Suprapubic skin (tissue), 4 donors: ENCODE results near the gene LYSMD1. TPM values are rescaled to one million over a fixed set of nuclear protein-coding genes. Genes with fewer than 3 reads are reported as not detected.

Experiments used
- DNase-seq, 2 donors: peaks; one replicate each; pipeline ENCODE4 v3.0.0-alpha.2; 2019; ENCODE audit warnings: low spot score in 2 of 2
- H3K27ac ChIP-seq: fragments of 200-600 bp; sonication (generic); one replicate; pipeline ENCODE4 v1.5.1; 2019
- H3K27me3 ChIP-seq: fragments of 200-600 bp; sonication (generic); one replicate; pipeline ENCODE4 v1.5.1; 2019
- H3K36me3 ChIP-seq: fragments of 200-600 bp; sonication (generic); one replicate; pipeline ENCODE4 v1.5.1; 2019
- H3K4me1 ChIP-seq: fragments of 200-600 bp; sonication (generic); one replicate; pipeline ENCODE4 v1.5.1; 2019
- H3K4me3 ChIP-seq: fragments of 200-600 bp; sonication (generic); one replicate; pipeline ENCODE4 v1.5.1; 2019; ENCODE audit warnings: mild to moderate bottlenecking
- H3K9me3 ChIP-seq: fragments of 200-600 bp; sonication (generic); one replicate; pipeline ENCODE4 v1.5.1; 2019
- EP300 ChIP-seq: sonication (generic); formaldehyde crosslinking; IDR thresholded peaks from one replicate; pipeline ENCODE4 v1.6.1; 2017; ENCODE audit warnings: antibody characterized with exemption
- POLR2A ChIP-seq, 2 donors: fragments of 450-650 bp; IDR thresholded peaks; one replicate each; pipeline ENCODE4 v1.6.1; 2017; ENCODE audit warnings: antibody characterized with exemption in 2 of 2, mild to moderate bottlenecking in 2 of 2, moderate library complexity in 2 of 2
- POLR2AphosphoS5 ChIP-seq, 3 donors: sonication (generic); formaldehyde crosslinking; IDR thresholded peaks; one replicate each; pipeline ENCODE4 v1.6.1; 2017; ENCODE audit warnings: antibody characterized with exemption in 3 of 3
- WGBS: methylation state at CpG from one replicate; pipeline ENCODE4 v1.1.5; 2018; 5-methylcytosine and 5-hydroxymethylcytosine counted together
- total RNA-seq, 4 donors: library from RNA; depleted of rRNA; stranded (reverse); fragments of >200 nt; gene quantifications; one replicate each; pipeline ENCODE4 v1.1.0, GENCODE V29; 2016
- TF ChIP-seq, protein P1 (sequence below), 2 donors: fragments of 200-600 bp in 1 of 2; fragments of 450-650 bp in 1 of 2; sonication (generic) in 1 of 2; IDR thresholded peaks; one replicate each; pipeline ENCODE4 v1.5.1; 2016 to 2019; ENCODE audit warnings: antibody characterized with exemption in 2 of 2, mild to moderate bottlenecking in 1 of 2, moderate library complexity in 1 of 2

LYSMD1 gene
- total RNA-seq, 4 donors from 2014 or later: 8.4 to 15.2 (median 12.5) TPM

DNA sequence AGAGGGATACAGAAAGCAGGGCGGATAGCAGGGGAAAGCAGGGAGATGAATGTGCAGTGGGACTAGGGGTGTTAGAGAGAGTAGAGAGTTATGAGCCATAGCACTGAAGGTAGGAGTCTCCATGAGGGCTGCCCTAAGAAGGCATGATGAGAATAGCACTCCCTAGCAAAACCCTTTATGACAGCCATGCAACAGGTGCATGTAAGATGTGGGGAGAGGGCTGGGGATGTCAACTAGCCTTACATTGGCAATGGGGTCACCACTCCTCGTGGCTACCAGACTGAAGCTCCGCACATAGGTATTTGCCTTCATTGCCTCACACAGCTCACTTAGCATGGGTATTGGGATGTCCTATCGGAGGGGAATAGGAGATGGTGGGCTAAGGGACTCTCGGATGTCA lies 5.5 kb upstream of the LYSMD1 start:
- WGBS: 90% methylated on average over 5 of the region's 5 CpGs
- Histone ChIP-seq H3K27ac (no peak overlapping the region), H3K4me3 (no peak overlapping the region), H3K4me1 (peaks cover 19% of the 10 kb centered on the region), H3K9me3 (no peaks in the 10 kb centered on the region), H3K27me3 (no peaks in the 10 kb centered on the region), H3K36me3 (peaks cover 66% of the 10 kb centered on the region)
- no peak for DNase-seq
- TF ChIP-seq POLR2AphosphoS5 (IDR thresholded peaks at IDR 0.05) (no peak), EP300 (no peak), POLR2A (IDR thresholded peaks at IDR 0.05) (no peak)
- TF ChIP-seq, protein P1, sequence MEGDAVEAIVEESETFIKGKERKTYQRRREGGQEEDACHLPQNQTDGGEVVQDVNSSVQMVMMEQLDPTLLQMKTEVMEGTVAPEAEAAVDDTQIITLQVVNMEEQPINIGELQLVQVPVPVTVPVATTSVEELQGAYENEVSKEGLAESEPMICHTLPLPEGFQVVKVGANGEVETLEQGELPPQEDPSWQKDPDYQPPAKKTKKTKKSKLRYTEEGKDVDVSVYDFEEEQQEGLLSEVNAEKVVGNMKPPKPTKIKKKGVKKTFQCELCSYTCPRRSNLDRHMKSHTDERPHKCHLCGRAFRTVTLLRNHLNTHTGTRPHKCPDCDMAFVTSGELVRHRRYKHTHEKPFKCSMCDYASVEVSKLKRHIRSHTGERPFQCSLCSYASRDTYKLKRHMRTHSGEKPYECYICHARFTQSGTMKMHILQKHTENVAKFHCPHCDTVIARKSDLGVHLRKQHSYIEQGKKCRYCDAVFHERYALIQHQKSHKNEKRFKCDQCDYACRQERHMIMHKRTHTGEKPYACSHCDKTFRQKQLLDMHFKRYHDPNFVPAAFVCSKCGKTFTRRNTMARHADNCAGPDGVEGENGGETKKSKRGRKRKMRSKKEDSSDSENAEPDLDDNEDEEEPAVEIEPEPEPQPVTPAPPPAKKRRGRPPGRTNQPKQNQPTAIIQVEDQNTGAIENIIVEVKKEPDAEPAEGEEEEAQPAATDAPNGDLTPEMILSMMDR (IDR thresholded peaks at IDR 0.05): no peak

DNA sequence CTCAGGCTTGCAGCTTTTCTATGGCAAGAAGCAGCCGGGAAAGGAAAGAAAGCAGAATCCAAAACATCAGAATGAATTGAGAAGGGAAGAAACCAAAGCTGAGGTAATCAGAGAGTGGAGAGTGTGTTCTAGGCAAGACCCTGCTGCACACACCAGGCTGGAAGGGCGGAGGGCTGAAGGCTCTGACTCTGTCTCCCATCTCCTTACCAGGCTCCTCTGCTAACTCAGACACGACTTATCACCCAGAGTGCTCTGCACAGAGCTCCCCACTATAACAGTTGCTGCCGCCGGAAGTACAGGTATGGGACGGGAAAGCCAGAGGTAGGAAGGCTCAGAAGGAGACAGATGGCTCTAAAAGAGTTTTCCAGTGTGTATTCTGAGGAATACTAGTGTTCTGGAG lies 1.4 kb upstream of the LYSMD1 start:
- TF ChIP-seq, protein P1 (IDR thresholded peaks at IDR 0.05): no peak
- TF ChIP-seq POLR2AphosphoS5 (IDR thresholded peaks at IDR 0.05): no peak
- Histone ChIP-seq H3K27ac (no peak overlapping the region), H3K27me3 (no peaks in the 10 kb centered on the region), H3K4me3 (peak overlapping the region; percentile 85), H3K4me1 (peaks cover 32% of the 10 kb centered on the region), H3K9me3 (no peaks in the 10 kb centered on the region), H3K36me3 (peaks cover 37% of the 10 kb centered on the region)
- 89% methylated on average over 6 of the region's 6 CpGs for WGBS
- DNase-seq: no peak

- no peaks in the 10 kb centered on the region for H3K27me3 ChIP-seq
- TF ChIP-seq, protein P1 (IDR thresholded peaks at IDR 0.05): no peak
- no peak for TF ChIP-seq EP300
- no peak for TF ChIP-seq POLR2AphosphoS5 (IDR thresholded peaks at IDR 0.05)
- TF ChIP-seq POLR2A (IDR thresholded peaks at IDR 0.05): no peak
- H3K4me1 ChIP-seq: peaks cover 32% of the 10 kb centered on the region
- H3K4me3 ChIP-seq: peak overlapping the region; percentile 85
- H3K27ac ChIP-seq: peak overlapping the region; percentile 82
- no peak for DNase-seq
- no peaks in the 10 kb centered on the region for H3K9me3 ChIP-seq
- under 1% methylated on average over 14 of the region's 15 CpGs for WGBS
- peaks cover 39% of the 10 kb centered on the region for H3K36me3 ChIP-seq
These were observed 829 bp upstream of the LYSMD1 start for GRCh38 chr1:151166505-151166956.

GRCh38 chr1:151165281-151165737 lies 393 bp downstream of the LYSMD1 start:
- H3K27ac ChIP-seq: peak overlapping the region; percentile 84
- H3K4me1 ChIP-seq: peaks cover 39% of the 10 kb centered on the region
- no peaks in the 10 kb centered on the region for H3K27me3 ChIP-seq
- TF ChIP-seq POLR2AphosphoS5 (IDR thresholded peaks at IDR 0.05): no peak
- peak in 1 of 2 donors; percentile 23 for TF ChIP-seq POLR2A (IDR thresholded peaks at IDR 0.05)
- peak overlapping the region; percentile 85 for H3K4me3 ChIP-seq
- H3K9me3 ChIP-seq: no peaks in the 10 kb centered on the region
- H3K36me3 ChIP-seq: peaks cover 41% of the 10 kb centered on the region
- 7% methylated on average over 12 of the region's 15 CpGs for WGBS
- peak in 1 of 2 donors; percentile 82 for DNase-seq

- Histone ChIP-seq H3K9me3 (no peaks in the 10 kb centered on the region), H3K4me1 (peaks cover 39% of the 10 kb centered on the region), H3K4me3 (peak overlapping the region; percentile 85), H3K27ac (peak overlapping the region; percentile 84), H3K27me3 (no peaks in the 10 kb centered on the region), H3K36me3 (peaks cover 38% of the 10 kb centered on the region)
- no peak for DNase-seq
- 18% methylated on average over 11 of the region's 11 CpGs for WGBS
- TF ChIP-seq EP300 (no peak), POLR2AphosphoS5 (IDR thresholded peaks at IDR 0.05) (no peak), POLR2A (IDR thresholded peaks at IDR 0.05) (no peak)
- TF ChIP-seq, protein P1 (IDR thresholded peaks at IDR 0.05): no peak
These were observed 896 bp downstream of the LYSMD1 start for GRCh38 chr1:151164732-151165280.

GRCh38 chr1:151159373-151159772 lies 6.3 kb downstream of the LYSMD1 start:
- Histone ChIP-seq H3K4me1 (peaks cover 23% of the 10 kb centered on the region), H3K4me3 (no peak overlapping the region), H3K27ac (no peak overlapping the region), H3K9me3 (no peaks in the 10 kb centered on the region), H3K27me3 (no peaks in the 10 kb centered on the region), H3K36me3 (peaks cover 47% of the 10 kb centered on the region)
- DNase-seq: no peak
- no peak for TF ChIP-seq EP300
